Kidney tubule cell (primary cell): ENCODE data around the gene DCAF5.
A peak's percentile ranks its signal among the peaks of the same experiment; 100 is the strongest.
"Not testable (repeated sequence)": the region's sequence is repeated elsewhere in the genome, so short reads cannot be mapped to it uniquely, and the experiment has no call there.

Source experiments
- DNase-seq: peaks from one replicate; pipeline ENCODE4 v3.0.0-alpha.2; 2018; ENCODE audit warnings: low spot score

Gene DCAF5

GRCh38 chr14:69152902-69153151 is at the start of gene DCAF5:
Gene DCAF5, minus strand, starts transcription at chr14:69153119. Its CDS starts 141 bp downstream, at chr14:69152978.
- DNase-seq: no peak

- no peak for DNase-seq
Measured at GRCh38 chr14:69199786-69200185, 46.9 kb upstream of the DCAF5 start.

GRCh38 chr14:69193721-69194120 is 40.8 kb upstream of the DCAF5 start:
- no peak for DNase-seq

- DNase-seq: peak; percentile 94
Measured at GRCh38 chr14:69191340-69192111, 38.6 kb upstream of the DCAF5 start, which contains the start of gene EXD2. Gene EXD2, plus strand, starts transcription at chr14:69191498. Its CDS starts 17,973 bp downstream, at chr14:69209471.

- DNase-seq: no peak
Measured at GRCh38 chr14:69190191-69190590, 37.3 kb upstream of the DCAF5 start.

- DNase-seq: no peak
Measured at GRCh38 chr14:69183735-69184134, 30.8 kb upstream of the DCAF5 start.

GRCh38 chr14:69182580-69182979 is 29.7 kb upstream of the DCAF5 start:
- DNase-seq: not testable (repeated sequence)

GRCh38 chr14:69181491-69181890 is 28.6 kb upstream of the DCAF5 start:
- no peak for DNase-seq

- no peak for DNase-seq
Measured at GRCh38 chr14:69175130-69175529, 22.2 kb upstream of the DCAF5 start.

GRCh38 chr14:69171569-69171968 is 18.6 kb upstream of the DCAF5 start:
- no peak for DNase-seq

- DNase-seq: peak; percentile 25
Measured at GRCh38 chr14:69170839-69171238, 17.9 kb upstream of the DCAF5 start.

GRCh38 chr14:69165787-69166186 is 12.9 kb upstream of the DCAF5 start:
- DNase-seq: not testable (repeated sequence)

GRCh38 chr14:69161590-69161989 is 8.7 kb upstream of the DCAF5 start:
- no peak for DNase-seq

- no peak for DNase-seq
Measured at GRCh38 chr14:69156224-69156623, 3.3 kb upstream of the DCAF5 start.

- DNase-seq: peak; percentile 72
Measured at GRCh38 chr14:69154779-69155178, 1.9 kb upstream of the DCAF5 start.

- peak; percentile 38 for DNase-seq
Measured at GRCh38 chr14:69153873-69154270, 953 bp upstream of the DCAF5 start.

- DNase-seq: peak; percentile 96
Measured at GRCh38 chr14:69153152-69153872, 393 bp upstream of the DCAF5 start.

- peak; percentile 45 for DNase-seq
Measured at GRCh38 chr14:69152181-69152901, 578 bp downstream of the DCAF5 start.

GRCh38 chr14:69151458-69152180 is 1.3 kb downstream of the DCAF5 start:
- DNase-seq: peak; percentile 77

- DNase-seq: peak; percentile 13
Measured at GRCh38 chr14:69149461-69150244, 3.3 kb downstream of the DCAF5 start.

GRCh38 chr14:69142101-69142500 is 10.8 kb downstream of the DCAF5 start:
- DNase-seq: no peak
